DOHH2 (cell line): Measurements from ENCODE around the gene YPEL5.

ENCODE experiments used
- CTCF ChIP-seq: fragments of 200-600 bp; sonication (generic); IDR thresholded peaks from one replicate; pipeline ENCODE4 v1.5.1; 2014; ENCODE audit warnings: antibody characterized with exemption, mild to moderate bottlenecking, low read depth, low read length; ENCODE audit not compliant: poor library complexity, severe bottlenecking
- EZH2phosphoT487 ChIP-seq: fragments of 200-600 bp; sonication (generic); IDR thresholded peaks from 2 replicates; pipeline ENCODE4 v1.6.1; 2017; ENCODE audit warnings: borderline replicate concordance, mild to moderate bottlenecking, antibody characterized with exemption, low read length, moderate library complexity, mixed read lengths

- TF ChIP-seq CTCF, result no peak
- no peak for TF ChIP-seq EZH2phosphoT487
These were observed 37.0 kb upstream of the YPEL5 start for GRCh38 chr2:30109856-30110255.
